Measurements from ENCODE around the gene PLCB1. TPM values are rescaled to one million over a fixed set of nuclear protein-coding genes. Genes with fewer than 3 reads are reported as not detected.

PLCB1 gene
- polyA plus RNA-seq, 1 donor (not counting 4 experiments of a cell fraction or from before 2014, with no cell fraction given): 0.37 TPM

GRCh38 chr20:8532169-8532568 lies 400.1 kb downstream of the PLCB1 start:
- Histone ChIP-seq H3K4me1 (ENCODE audit: control insufficient read depth, extremely low read depth, insufficient read depth, low read length) (no peaks in the 10 kb centered on the region), H3K4me3 (ENCODE audit: control insufficient read depth in 2 of 3, extremely low read depth in 1 of 3, insufficient read depth in 2 of 3, low read depth in 1 of 3, low read length in 3 of 3) (no peak overlapping the region), H3K79me2 (ENCODE audit: control insufficient read depth, insufficient read depth, low read length) (no peaks in the 10 kb centered on the region), H3K9ac (ENCODE audit: control insufficient read depth, extremely low read depth, insufficient read depth, low read length) (no peak overlapping the region), H3K4me2 (ENCODE audit: control insufficient read depth, extremely low read depth, insufficient read depth, low read depth, low read length) (no peak overlapping the region), H3K27ac (ENCODE audit: control insufficient read depth, insufficient read depth, low read length) (no peak overlapping the region), H2AFZ (ENCODE audit: control insufficient read depth, low read length) (no peak overlapping the region), H3K9me3 (ENCODE audit: control insufficient read depth, low read depth, low read length) (peaks cover 1% of the 10 kb centered on the region), H3K9me1 (ENCODE audit: control insufficient read depth, extremely low read depth, insufficient read depth, low read length) (no peaks in the 10 kb centered on the region), H3K27me3 (ENCODE audit: control insufficient read depth, extremely low read depth, insufficient read depth, low read length) (no peaks in the 10 kb centered on the region), H4K20me1 (ENCODE audit: control insufficient read depth, extremely low read depth, insufficient read depth, low read length) (no peaks in the 10 kb centered on the region), H3K36me3 (ENCODE audit: control insufficient read depth in 2 of 2, extremely low read depth in 1 of 2, insufficient read depth in 2 of 2, low read length in 2 of 2) (no peaks in the 10 kb centered on the region)
- DNase-seq (ENCODE audit: low read depth, low spot score) (no peak), FAIRE-seq (no peak)
- TF ChIP-seq EZH2 (IDR thresholded peaks at IDR 0.05; ENCODE audit: low read length) (no peak), CTCF (optimal IDR thresholded peaks at IDR 0.05 in 1 of 3, IDR thresholded peaks at IDR 0.05 in 1 of 3, conservative IDR thresholded peaks at IDR 0.05 in 1 of 3; ENCODE audit: extremely low read depth in 1 of 3, insufficient read depth in 2 of 3, low read length in 3 of 3) (no peak)
- dilution Hi-C loops (cut with MboI; ENCODE audit: extremely low pct_ligation_motif_present, low sequenced_read_pairs): no loop called here

- H3K9me3 ChIP-seq (ENCODE audit: control insufficient read depth, low read depth, low read length): peaks cover 1% of the 10 kb centered on the region
- H3K4me1 ChIP-seq (ENCODE audit: control insufficient read depth, extremely low read depth, insufficient read depth, low read length): no peaks in the 10 kb centered on the region
- DNase-seq (ENCODE audit: low read depth, low spot score) (no peak), FAIRE-seq (no peak)
- H3K27me3 ChIP-seq (ENCODE audit: control insufficient read depth, extremely low read depth, insufficient read depth, low read length): no peaks in the 10 kb centered on the region
- no peak overlapping the region for H3K27ac ChIP-seq (ENCODE audit: control insufficient read depth, insufficient read depth, low read length)
- H3K4me3 ChIP-seq (ENCODE audit: control insufficient read depth in 2 of 3, extremely low read depth in 1 of 3, insufficient read depth in 2 of 3, low read depth in 1 of 3, low read length in 3 of 3): no peak overlapping the region
- dilution Hi-C loops (cut with MboI; ENCODE audit: extremely low pct_ligation_motif_present, low sequenced_read_pairs): no loop called here
- TF ChIP-seq CTCF (optimal IDR thresholded peaks at IDR 0.05 in 1 of 3, IDR thresholded peaks at IDR 0.05 in 1 of 3, conservative IDR thresholded peaks at IDR 0.05 in 1 of 3; ENCODE audit: extremely low read depth in 1 of 3, insufficient read depth in 2 of 3, low read length in 3 of 3): no peak
- no peak for TF ChIP-seq EZH2 (IDR thresholded peaks at IDR 0.05; ENCODE audit: low read length)
- no peaks in the 10 kb centered on the region for H3K36me3 ChIP-seq (ENCODE audit: control insufficient read depth in 2 of 2, extremely low read depth in 1 of 2, insufficient read depth in 2 of 2, low read length in 2 of 2)
- no peak overlapping the region for H3K4me2 ChIP-seq (ENCODE audit: control insufficient read depth, extremely low read depth, insufficient read depth, low read depth, low read length)
- no peaks in the 10 kb centered on the region for H3K79me2 ChIP-seq (ENCODE audit: control insufficient read depth, insufficient read depth, low read length)
- no peaks in the 10 kb centered on the region for H4K20me1 ChIP-seq (ENCODE audit: control insufficient read depth, extremely low read depth, insufficient read depth, low read length)
- H2AFZ ChIP-seq (ENCODE audit: control insufficient read depth, low read length): no peak overlapping the region
- H3K9me1 ChIP-seq (ENCODE audit: control insufficient read depth, extremely low read depth, insufficient read depth, low read length): no peaks in the 10 kb centered on the region
- no peak overlapping the region for H3K9ac ChIP-seq (ENCODE audit: control insufficient read depth, extremely low read depth, insufficient read depth, low read length)
These were observed 402.5 kb downstream of the PLCB1 start for GRCh38 chr20:8534368-8535160.

All from keratinocyte (primary cell).